CD4-positive, CD25-positive, alpha-beta regulatory T cell (primary cell): ENCODE measurements around the gene ACHE. TPM values are rescaled to one million over a fixed set of nuclear protein-coding genes. Genes with fewer than 3 reads are reported as not detected.
"Not testable (repeated sequence)": the region's sequence is repeated elsewhere in the genome, so short reads cannot be mapped to it uniquely, and the experiment has no call there.

Experiments
- ATAC-seq, 2 donors: fragments of 150-1000 bp; cut with Tn5 transposase; one replicate each; pipeline ENCODE4 v1.10.0; 2021; ENCODE audit warnings: low read depth in 2 of 2, moderate number of reproducible peaks in 2 of 2, moderate library complexity in 1 of 2
- DNase-seq, 3 donors: peaks; one replicate each; pipeline versions ENCODE4 v3.0.0 to v3.0.0-alpha.2; 2012 to 2022; ENCODE audit warnings: mixed read lengths in 1 of 3
- H3K27ac ChIP-seq: one replicate; pipeline ENCODE4 v1.7.0; 2013; ENCODE audit warnings: mild to moderate bottlenecking, low read length; ENCODE audit not compliant: insufficient read depth, poor library complexity, severe bottlenecking
- H3K27me3 ChIP-seq: one replicate; pipeline ENCODE4 v1.7.0; 2013; ENCODE audit warnings: low read length; ENCODE audit not compliant: control insufficient read depth, insufficient read depth
- H3K36me3 ChIP-seq: one replicate; pipeline ENCODE4 v1.7.0; 2013; ENCODE audit warnings: mild to moderate bottlenecking, low read length, moderate library complexity; ENCODE audit not compliant: control insufficient read depth, insufficient read depth
- H3K4me1 ChIP-seq: 2 replicates; pipeline ENCODE4 v1.7.0; 2013; ENCODE audit warnings: mild to moderate bottlenecking, low read length; ENCODE audit not compliant: insufficient read depth, control insufficient read depth, poor library complexity, severe bottlenecking
- H3K4me3 ChIP-seq: one replicate; pipeline ENCODE4 v1.7.0; 2013; ENCODE audit warnings: low read depth, mild to moderate bottlenecking, low read length, moderate library complexity
- H3K9me3 ChIP-seq, 2 experiments: 1 replicate in 1 of 2; 2 replicates in 1 of 2; pipeline ENCODE4 v1.7.0; 2013; ENCODE audit warnings: low read length in 2 of 2, mild to moderate bottlenecking in 1 of 2, moderate library complexity in 1 of 2; ENCODE audit not compliant: control insufficient read depth in 2 of 2
- H3K27ac Mint-ChIP-seq, 3 donors: one replicate each; pipeline ENCODE4 v1.8.0; 2020 to 2022; ENCODE audit warnings: mild to moderate bottlenecking in 3 of 3, mixed read lengths in 3 of 3, moderate library complexity in 2 of 3
- H3K27me3 Mint-ChIP-seq: one replicate; pipeline ENCODE4 v1.8.0; 2022; ENCODE audit warnings: mild to moderate bottlenecking, mixed read lengths
- H3K36me3 Mint-ChIP-seq: one replicate; pipeline ENCODE4 v1.8.0; 2020; ENCODE audit warnings: mixed read lengths
- H3K4me1 Mint-ChIP-seq, 4 donors: one replicate each; pipeline ENCODE4 v1.8.0; 2020 to 2022; ENCODE audit warnings: mixed read lengths in 4 of 4, mild to moderate bottlenecking in 1 of 4
- H3K4me3 Mint-ChIP-seq, 4 donors: one replicate each; pipeline ENCODE4 v1.8.0; 2020 to 2022; ENCODE audit warnings: mild to moderate bottlenecking in 4 of 4, mixed read lengths in 4 of 4, moderate library complexity in 3 of 4
- H3K9me3 Mint-ChIP-seq, 7 donors: one replicate each; pipeline ENCODE4 v1.8.0; 2020 to 2022; ENCODE audit warnings: mixed read lengths in 7 of 7, mild to moderate bottlenecking in 3 of 7, moderate library complexity in 2 of 7
- polyA plus RNA-seq, 4 donors: library from polyadenylated mRNA; unstranded; fragments of 300-500 nt; fragmentation: Illumina TruSeq; gene quantifications; one replicate each; pipeline ENCODE4 v1.2.3, GENCODE V29; 2021
- total RNA-seq: library from RNA; stranded (reverse); gene quantifications from one replicate; pipeline ENCODE4 v1.2.3, GENCODE V29; 2022

ACHE gene
- total RNA-seq: 0.20 TPM
- not detected for polyA plus RNA-seq

DNA sequence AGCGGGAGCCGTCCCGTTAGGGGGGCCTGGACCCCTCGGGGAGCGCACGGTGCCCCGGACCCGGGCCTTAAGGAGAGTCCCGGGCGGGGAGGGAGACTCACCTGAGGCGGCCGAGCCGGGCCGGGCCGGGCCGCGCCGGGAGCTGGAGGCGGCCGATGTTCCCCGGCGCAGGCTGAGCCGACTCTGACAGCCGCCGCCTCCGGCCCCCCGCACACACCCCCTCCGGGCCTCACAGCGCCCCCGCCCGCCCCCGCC lies at the start of gene ACHE:
Gene ACHE (minus strand): TSS at position 188 of the 255 bp plus-strand sequence. CDS start 1,656 bp downstream, outside the sequence.
- no peak for DNase-seq
- Mint-ChIP-seq H3K27ac (peak within 1 kb of the TSS; percentile 66 to 75 (median 71)), H3K9me3 (peaks cover 0 to 6% (median 0%) of the 10 kb centered on the region in 7 donors), H3K27me3 (peaks cover 71% of the 10 kb centered on the region), H3K36me3 (no peaks in the 10 kb centered on the region), H3K4me3 (peak within 1 kb of the TSS; percentile 82 to 88 (median 85)), H3K4me1 (peaks cover 0 to 23% (median 9%) of the 10 kb centered on the region in 4 donors)
- Histone ChIP-seq H3K9me3 (no peaks in the 10 kb centered on the region), H3K4me3 (no peak within 1 kb of the TSS), H3K27ac (no peak within 1 kb of the TSS), H3K36me3 (no peaks in the 10 kb centered on the region), H3K27me3 (peaks cover 16% of the 10 kb centered on the region), H3K4me1 (peaks cover 31% of the 10 kb centered on the region)
- ATAC-seq: no peak

DNA sequence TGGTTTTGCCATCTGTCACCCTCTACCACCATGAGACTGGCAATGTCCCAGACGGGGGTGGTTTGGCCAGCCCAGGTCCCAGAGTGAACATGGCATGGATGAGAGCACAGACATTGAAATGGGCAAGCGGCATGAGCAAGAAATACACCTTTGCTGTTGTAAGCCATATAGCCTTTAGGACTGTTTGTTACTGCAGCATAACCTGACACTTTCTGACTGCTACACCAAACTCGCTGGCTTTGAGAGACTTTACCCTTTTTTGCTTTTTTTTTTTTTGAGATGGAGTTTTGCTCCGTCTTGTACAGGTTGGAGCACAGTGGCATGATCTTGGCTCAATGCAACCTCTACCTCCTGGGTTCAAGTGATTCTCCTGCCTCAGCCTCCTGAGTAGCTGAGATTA lies 48.5 kb upstream of the ACHE start:
- H3K4me3 ChIP-seq: no peak overlapping the region
- DNase-seq (no peak), ATAC-seq (no peak)
- peaks cover 4% of the 10 kb centered on the region for H3K27me3 ChIP-seq
- no peaks in the 10 kb centered on the region for H3K36me3 Mint-ChIP-seq
- peaks cover 2 to 3% of the 10 kb centered on the region in 2 experiments for H3K9me3 ChIP-seq
- peaks cover 0 to 13% (median 4%) of the 10 kb centered on the region in 7 donors for H3K9me3 Mint-ChIP-seq
- H3K27me3 Mint-ChIP-seq: peaks cover 26% of the 10 kb centered on the region
- H3K36me3 ChIP-seq: no peaks in the 10 kb centered on the region
- H3K27ac Mint-ChIP-seq: no peak overlapping the region
- peaks cover 0 to 2% (median 0%) of the 10 kb centered on the region in 4 donors for H3K4me1 Mint-ChIP-seq
- no peaks in the 10 kb centered on the region for H3K4me1 ChIP-seq
- H3K27ac ChIP-seq: no peak overlapping the region
- H3K4me3 Mint-ChIP-seq: no peak overlapping the region

DNA sequence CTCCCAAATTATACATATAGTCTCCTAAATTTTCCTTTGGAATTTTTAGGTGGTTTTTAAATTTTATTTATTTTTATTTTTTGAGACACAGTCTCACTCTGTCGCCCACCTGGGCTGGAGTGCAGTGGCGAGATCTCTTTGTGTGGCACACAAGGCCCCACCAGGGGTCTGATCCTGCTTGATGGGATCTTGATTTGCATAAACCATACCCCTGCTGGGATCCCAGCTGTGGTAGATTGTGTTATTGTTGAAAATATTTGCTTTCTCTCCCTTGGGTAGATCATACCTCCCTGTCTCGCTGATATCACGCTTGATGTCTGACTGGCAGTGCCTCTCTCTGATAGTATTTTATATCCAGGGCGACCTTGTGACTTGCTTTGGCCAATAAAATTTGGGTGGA lies 48.0 kb upstream of the ACHE start:
- ATAC-seq (no peak), DNase-seq (no peak)
- H3K27ac Mint-ChIP-seq: no peak overlapping the region
- H3K9me3 Mint-ChIP-seq: peaks cover 0 to 15% (median 4%) of the 10 kb centered on the region in 7 donors
- no peaks in the 10 kb centered on the region for H3K36me3 ChIP-seq
- no peak overlapping the region for H3K27ac ChIP-seq
- no peak overlapping the region for H3K4me3 ChIP-seq
- H3K27me3 ChIP-seq: peaks cover 4% of the 10 kb centered on the region
- H3K9me3 ChIP-seq: peaks cover 2 to 3% of the 10 kb centered on the region in 2 experiments
- no peaks in the 10 kb centered on the region for H3K36me3 Mint-ChIP-seq
- H3K4me3 Mint-ChIP-seq: no peak overlapping the region
- peaks cover 26% of the 10 kb centered on the region for H3K27me3 Mint-ChIP-seq
- no peaks in the 10 kb centered on the region for H3K4me1 ChIP-seq
- H3K4me1 Mint-ChIP-seq: peaks cover 0 to 2% (median 0%) of the 10 kb centered on the region in 4 donors

DNA sequence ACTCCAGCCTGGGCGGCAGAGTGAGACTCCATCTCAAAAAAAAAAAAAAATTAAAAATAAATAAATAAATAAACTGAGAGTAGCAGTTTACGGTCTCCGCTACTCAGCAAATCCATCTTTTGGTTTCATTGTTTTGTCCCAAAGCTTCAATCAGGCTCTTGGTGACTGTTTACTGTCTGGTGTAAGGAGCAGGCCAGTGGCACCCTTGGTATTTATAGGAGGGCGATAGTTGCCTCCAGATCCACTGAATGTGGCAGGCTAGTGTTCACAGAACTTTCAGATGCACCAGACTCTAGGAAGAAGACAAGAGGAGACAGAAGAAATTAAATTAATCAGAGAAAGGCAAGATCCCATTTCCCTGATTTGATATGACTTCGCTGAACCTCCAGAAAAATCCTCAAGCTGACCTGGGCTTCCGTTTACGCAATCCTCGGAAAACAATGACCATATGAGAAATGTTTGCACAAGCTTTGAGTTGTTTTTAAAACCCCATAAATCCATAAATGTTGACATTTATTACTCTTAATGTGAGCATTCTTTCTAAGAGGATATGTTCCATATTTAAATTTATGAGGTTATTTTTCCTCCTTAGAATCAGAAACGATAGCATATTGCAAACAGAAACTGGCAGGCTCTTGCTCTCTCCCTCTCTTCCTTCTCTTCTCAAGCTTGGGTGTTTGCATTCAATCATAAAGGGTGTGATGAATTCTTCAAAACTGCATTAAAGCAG lies 46.5 kb upstream of the ACHE start:
- peaks cover 4% of the 10 kb centered on the region for H3K27me3 ChIP-seq
- no peak overlapping the region for H3K4me3 Mint-ChIP-seq

DNA sequence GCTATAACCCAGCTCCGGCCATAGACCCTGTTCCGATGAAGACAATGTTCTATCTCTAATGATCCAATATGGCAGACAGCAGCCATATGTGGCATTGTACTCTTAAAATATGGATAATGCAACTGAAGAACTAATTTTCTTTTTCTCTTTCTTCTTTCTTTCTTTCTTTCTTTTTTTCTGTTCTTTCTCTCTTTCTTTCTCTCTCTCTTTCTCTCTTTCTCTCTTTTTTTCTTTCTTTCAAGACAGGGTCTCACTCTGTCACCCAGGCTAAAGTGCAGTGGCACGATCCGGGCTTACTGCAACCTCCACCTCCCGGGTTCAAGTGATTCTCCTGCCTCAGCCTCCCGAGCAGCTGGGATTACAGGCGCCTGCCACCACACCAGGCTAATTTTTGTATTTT lies 40.5 kb upstream of the ACHE start:
- H3K36me3 Mint-ChIP-seq, H3K4me3 Mint-ChIP-seq, H3K27ac ChIP-seq, ATAC-seq, H3K9me3 ChIP-seq, H3K27ac Mint-ChIP-seq, H3K4me1 ChIP-seq, H3K27me3 Mint-ChIP-seq, DNase-seq, H3K4me1 Mint-ChIP-seq, H3K36me3 ChIP-seq, H3K4me3 ChIP-seq, H3K27me3 ChIP-seq: not testable (repeated sequence)
- H3K9me3 Mint-ChIP-seq: peaks cover 0 to 21% (median 5%) of the 10 kb centered on the region in 7 donors

More for the DNA sequence above, 46.5 kb upstream of the ACHE start:
- no peak overlapping the region for H3K27ac ChIP-seq
- Mint-ChIP-seq H3K27ac (no peak overlapping the region), H3K4me1 (peaks cover 0 to 2% (median 0%) of the 10 kb centered on the region in 4 donors), H3K9me3 (peaks cover 0 to 15% (median 4%) of the 10 kb centered on the region in 7 donors), H3K27me3 (peaks cover 26% of the 10 kb centered on the region), H3K36me3 (no peaks in the 10 kb centered on the region)
- DNase-seq (no peak), ATAC-seq (no peak)
- H3K4me1 ChIP-seq: no peaks in the 10 kb centered on the region
- no peak overlapping the region for H3K4me3 ChIP-seq
- H3K36me3 ChIP-seq: no peaks in the 10 kb centered on the region
- peaks cover 2 to 3% of the 10 kb centered on the region in 2 experiments for H3K9me3 ChIP-seq

DNA sequence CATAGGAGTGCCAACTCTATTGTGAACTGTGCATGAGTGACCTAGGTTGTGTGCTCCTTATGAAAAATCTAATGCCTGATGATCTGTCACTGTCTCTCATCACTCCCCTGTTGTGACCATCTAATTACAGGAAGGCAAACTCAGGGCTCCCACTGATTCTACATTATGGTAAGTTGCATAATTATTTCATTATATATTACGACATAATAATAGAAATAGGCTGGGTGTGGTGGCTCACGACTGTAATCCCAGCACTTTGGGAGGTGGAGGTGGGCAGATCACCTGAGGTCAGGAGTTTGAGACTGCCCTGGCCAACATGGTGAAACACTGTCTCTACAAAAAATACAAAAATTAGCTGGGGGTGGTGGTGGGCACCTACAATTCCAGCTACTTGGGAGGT lies 39.7 kb upstream of the ACHE start:
- H3K36me3 Mint-ChIP-seq, H3K9me3 ChIP-seq, H3K4me1 Mint-ChIP-seq, H3K4me3 ChIP-seq, H3K4me3 Mint-ChIP-seq, H3K4me1 ChIP-seq, H3K27ac Mint-ChIP-seq, H3K27me3 ChIP-seq, DNase-seq, H3K27me3 Mint-ChIP-seq, H3K27ac ChIP-seq, ATAC-seq, H3K36me3 ChIP-seq: not testable (repeated sequence)
- peaks cover 0 to 20% (median 5%) of the 10 kb centered on the region in 7 donors for H3K9me3 Mint-ChIP-seq

DNA sequence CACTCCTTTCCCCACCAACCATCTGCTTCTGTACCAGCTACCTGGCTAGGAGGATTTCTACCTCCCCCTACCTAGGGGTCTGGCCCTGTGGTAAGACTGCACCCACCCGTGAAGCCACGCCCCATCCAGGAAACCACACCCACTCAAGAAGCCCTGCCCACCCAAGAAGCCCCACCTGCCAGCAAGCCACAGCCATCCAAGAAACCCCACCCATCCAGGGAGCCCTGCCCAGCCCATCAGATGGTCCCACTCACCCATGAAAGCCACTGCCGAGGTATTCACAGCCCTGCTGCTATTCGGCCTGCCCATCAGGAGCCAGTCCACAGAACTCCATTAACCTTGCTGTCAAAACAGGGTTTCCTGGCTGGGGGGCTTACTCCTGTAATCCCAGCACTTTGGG lies 38.0 kb upstream of the ACHE start:
- H3K4me1 ChIP-seq: no peaks in the 10 kb centered on the region
- ATAC-seq (no peak), DNase-seq (no peak)
- H3K36me3 Mint-ChIP-seq: no peaks in the 10 kb centered on the region
- no peak overlapping the region for H3K27ac ChIP-seq
- H3K27me3 ChIP-seq: no peaks in the 10 kb centered on the region
- H3K36me3 ChIP-seq: no peaks in the 10 kb centered on the region
- no peaks in the 10 kb centered on the region for H3K4me1 Mint-ChIP-seq
- no peak overlapping the region for H3K27ac Mint-ChIP-seq
- no peak overlapping the region for H3K4me3 ChIP-seq
- peaks cover 0 to 3% of the 10 kb centered on the region in 2 experiments for H3K9me3 ChIP-seq
- peaks cover 0 to 10% (median 3%) of the 10 kb centered on the region in 7 donors for H3K9me3 Mint-ChIP-seq
- no peaks in the 10 kb centered on the region for H3K27me3 Mint-ChIP-seq
- H3K4me3 Mint-ChIP-seq: no peak overlapping the region

DNA sequence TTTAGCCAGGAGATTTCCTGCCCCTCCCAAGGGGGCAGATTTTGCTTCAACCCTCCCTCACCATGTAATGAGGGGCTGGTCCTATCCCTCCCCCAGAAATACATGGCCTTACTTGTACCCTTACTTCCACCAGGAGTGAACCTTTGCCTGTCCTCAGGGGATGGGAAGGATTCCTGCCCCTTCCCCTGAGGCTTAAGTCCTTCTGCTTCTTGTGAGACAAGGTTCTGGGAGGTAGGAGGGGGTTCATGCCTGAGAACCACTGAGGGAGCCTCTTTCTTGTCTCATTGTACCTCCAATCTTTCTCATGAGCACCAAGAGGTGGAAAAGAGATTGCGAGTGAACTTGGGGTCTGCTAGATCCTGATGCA lies 34.1 kb upstream of the ACHE start:
- no peak overlapping the region for H3K27ac ChIP-seq
- DNase-seq (no peak), ATAC-seq (no peak)
- Mint-ChIP-seq H3K4me1 (no peaks in the 10 kb centered on the region), H3K27ac (no peak overlapping the region), H3K36me3 (no peaks in the 10 kb centered on the region), H3K27me3 (no peaks in the 10 kb centered on the region), H3K9me3 (peaks cover 0 to 10% (median 3%) of the 10 kb centered on the region in 7 donors), H3K4me3 (no peak overlapping the region)
- no peaks in the 10 kb centered on the region for H3K27me3 ChIP-seq
- no peaks in the 10 kb centered on the region for H3K36me3 ChIP-seq
- H3K4me1 ChIP-seq: no peaks in the 10 kb centered on the region
- H3K9me3 ChIP-seq: peaks cover 0 to 3% of the 10 kb centered on the region in 2 experiments
- no peak overlapping the region for H3K4me3 ChIP-seq
